GM21576 (cell line): ENCODE results near the gene TSPAN14.
"Not testable (repeated sequence)": the region's sequence is repeated elsewhere in the genome, so short reads cannot be mapped to it uniquely, and the experiment has no call there.

Experiments
- ATAC-seq: cut with Tn5 transposase; IDR thresholded peaks from one replicate; pipeline ENCODE4 v1.9.1; 2021; ENCODE audit warnings: mild to moderate bottlenecking, moderate library complexity; ENCODE audit not compliant: unreplicated experiment

The TSPAN14 gene

DNA sequence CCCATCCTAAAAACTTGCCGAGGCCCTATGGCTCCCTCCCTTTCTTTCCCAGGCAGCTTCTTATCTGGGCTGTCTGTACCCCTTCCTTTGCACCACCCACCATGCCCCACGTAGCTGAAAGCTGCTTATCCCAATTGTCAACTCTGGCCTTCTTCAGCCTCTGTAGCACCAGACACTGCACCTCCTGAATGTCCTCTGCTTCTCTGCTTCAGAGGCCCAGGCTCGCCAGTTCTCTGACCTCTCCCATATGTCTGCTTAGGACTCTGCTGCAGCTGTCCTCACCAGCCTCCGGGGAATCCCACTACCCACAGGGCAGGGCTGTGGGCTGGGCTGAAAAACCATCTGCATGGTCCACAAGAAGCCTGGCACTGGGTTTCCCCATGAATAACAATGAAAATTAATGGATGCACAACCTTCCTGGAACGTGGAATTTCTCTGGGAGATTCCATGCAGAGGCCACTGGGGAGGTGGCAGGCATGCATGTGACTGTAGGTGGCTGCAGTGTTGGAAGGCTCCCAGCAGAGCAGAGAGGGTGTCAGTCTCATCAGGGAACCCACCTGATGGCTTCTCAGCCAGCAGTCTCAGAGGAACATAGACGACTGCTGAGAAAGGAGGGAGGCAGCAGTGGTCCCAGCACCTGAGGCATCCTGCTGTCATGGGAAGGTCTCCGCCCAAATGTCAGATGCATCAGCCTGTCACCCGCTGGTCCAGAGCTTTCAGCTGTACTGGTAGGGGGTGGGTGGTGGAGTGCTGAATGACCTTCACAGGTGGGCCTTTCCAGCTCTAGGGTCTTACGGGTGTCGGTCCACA lies 66.8 kb downstream of the TSPAN14 start:
- ATAC-seq, result no peak

DNA sequence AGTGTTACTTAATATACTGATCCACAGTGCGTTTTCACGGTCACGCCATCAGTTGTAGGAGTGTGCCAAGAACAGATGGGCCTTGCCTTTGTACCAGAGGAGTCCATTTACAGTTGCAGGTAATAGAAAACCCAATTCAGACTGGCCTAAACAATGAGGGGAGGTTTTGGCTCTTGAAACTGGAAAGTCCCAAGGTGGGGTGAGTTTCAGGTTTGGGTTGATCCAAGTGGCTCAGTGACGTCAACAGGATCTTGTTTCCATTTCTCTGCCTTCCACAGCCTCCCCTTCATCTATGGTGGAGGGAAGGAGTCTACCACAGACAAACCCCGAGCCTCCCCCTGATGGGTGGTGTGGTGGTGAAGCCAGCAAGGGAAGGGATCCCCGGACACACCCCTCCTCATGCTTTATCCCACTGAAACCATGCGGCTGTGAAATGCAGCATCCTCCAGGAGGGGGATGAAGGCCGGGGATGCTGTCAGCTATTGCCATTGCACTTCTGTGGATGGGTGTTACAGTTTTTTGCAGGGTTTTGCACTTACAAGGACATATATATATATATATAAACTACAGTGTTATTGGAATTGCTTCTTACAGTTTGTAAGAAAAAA lies 68.8 kb downstream of the TSPAN14 start:
- ATAC-seq, result no peak

DNA sequence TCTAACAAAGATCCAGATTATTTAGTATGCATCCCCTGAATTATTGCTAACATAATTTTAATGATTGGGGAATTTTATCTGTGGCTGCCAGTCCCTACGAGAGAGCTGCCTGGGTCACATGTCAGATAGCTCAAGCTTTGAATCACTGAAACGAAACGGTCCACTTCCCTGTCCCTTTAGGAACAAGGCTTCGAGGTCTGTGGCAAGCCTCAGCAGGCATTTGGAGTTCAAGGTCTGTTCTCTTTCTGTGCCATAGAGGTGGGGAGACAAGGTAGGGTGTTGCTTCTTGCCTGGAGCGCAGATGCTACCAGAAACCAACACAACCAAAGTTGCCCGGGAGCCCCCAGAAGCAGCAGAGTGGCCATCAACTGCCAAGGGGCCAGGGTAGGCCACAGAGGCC lies 69.7 kb downstream of the TSPAN14 start:
- no peak for ATAC-seq

DNA sequence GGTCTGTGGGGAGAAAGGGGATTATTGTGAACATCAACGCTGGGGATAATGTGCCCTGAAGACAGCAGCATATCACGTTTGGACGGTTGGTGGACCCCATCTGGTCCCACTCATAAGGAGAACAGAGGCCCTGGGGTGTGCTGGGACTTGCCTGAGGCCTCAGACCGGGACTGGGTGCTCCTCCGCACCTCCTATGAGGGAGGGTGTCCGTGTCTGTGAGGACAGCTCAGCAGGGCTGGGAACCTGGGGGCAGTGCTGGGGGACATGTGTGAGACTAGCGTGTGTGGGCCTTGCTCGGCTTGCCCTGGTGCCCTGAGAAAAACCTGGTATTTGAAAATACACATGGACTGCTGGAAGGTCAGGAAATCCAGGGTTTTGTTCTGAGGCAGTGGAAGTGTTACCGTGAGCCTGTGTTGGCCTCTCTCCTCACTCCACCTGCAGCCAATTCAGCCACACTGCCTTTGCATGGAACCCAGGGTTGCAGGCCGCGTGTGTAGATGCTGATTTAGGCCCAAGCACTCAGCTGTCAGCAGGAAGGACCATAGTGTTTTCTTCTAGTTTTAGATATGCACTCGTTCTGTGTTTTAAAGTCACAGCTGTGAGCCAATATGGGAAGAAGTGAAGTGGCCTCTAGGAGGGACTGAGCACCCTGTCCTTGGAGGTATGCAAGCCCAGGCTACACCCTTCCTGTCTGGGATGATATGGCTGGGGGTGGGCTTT lies 70.2 kb downstream of the TSPAN14 start:
- no peak for ATAC-seq

DNA sequence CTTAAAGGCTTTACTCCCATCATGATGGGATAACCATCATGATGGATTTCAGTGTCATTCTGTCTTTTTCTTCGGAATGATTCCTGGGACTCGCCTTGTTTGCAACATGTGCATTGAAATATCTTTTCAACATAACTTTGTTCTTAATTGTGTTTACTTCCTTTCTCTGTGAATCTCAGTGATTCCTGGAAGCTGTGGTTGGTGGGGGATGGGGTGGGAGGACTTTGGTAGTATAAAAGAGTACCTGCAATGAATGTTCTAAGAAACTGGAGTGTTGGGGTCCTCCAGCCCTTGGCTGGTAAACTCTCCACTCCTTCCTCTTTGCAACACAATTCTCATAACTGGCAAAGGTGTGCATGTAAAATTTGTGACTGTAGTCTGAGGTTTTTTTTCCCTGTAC lies 72.1 kb downstream of the TSPAN14 start:
- no peak for ATAC-seq

DNA sequence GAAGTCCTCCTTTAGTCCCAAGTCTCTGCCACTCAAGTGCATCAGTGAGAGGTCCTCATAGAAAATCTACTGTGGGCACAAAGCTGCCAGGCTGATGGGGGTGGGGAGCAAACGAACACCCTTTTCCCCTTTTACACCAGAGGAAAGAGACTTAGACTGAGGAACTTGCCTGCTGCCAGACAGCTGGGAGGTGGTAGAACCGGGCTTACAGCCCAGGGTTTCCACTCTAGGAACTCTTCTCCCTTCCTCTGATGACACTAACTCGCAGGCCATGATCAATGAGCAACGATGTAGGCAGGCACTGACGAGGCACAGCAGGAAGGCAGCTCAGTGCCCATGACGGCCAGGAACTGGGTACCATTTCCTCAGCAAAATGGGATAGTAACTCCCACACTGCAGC lies 72.6 kb downstream of the TSPAN14 start:
- no peak for ATAC-seq

DNA sequence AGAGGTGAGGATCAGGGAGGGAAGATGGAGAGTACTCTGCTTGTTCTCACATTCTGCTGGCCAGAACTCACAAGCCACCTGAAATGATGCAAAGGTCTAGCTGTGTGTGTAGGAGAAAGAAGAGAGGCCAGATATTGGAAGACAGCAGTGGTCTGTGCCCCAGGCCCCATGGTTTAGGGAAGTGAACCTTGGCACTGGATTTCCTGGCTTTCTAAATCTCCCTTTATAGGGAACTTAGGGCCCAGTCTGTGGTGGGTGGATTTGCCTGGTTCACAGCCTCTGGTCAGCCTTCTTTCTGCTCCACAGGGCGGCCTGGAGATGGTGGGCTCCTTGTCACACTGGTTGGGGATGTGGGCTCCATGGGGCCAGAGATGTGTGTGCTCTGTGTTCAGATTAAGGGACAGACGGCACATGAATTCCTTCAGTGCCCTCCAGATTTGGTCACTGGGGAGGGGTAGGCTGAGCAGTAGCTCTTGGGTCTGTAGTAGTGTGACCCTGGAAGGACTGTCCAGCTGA lies 74.1 kb downstream of the TSPAN14 start:
- ATAC-seq, result no peak

DNA sequence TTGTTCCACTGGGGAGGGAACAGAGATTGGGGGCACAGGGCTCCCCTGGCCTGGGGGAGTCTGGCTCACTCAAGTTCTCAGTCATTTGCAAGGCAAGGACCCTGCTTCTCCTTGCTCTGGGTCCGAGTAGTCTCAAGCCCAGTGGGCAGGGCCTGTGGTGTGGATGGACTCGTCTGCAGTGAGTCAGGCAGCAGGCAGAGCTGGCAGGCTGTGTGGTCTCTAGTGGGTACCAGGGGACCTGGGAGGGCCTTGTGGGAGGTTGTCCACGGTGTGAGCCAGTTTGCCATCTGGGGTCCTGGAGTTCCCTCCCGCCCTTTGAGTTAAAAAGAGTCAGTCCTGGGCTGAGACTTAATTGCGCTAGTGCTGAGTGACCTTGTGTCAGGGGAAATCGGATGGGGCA lies 74.8 kb downstream of the TSPAN14 start:
- ATAC-seq, result no peak

DNA sequence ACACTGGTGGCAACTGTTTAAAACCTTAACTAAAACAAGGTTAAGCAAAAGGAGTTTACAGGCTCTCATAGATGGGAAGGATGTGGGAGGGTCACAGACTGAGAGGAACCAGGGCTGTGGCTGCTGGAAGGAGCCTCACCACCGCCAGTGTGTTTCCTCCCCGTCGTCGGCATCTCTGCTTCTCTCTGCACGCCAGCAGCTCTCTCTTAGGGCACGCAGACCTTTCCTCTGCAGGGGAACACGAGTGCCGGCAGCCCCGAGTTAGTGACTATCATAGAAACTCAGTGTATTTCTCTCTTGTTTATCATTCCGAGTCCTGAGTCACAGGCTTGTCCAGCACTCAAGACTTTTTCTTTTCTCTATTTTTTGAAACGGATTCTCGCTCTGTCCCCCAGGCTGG lies 75.5 kb downstream of the TSPAN14 start:
- no peak for ATAC-seq

DNA sequence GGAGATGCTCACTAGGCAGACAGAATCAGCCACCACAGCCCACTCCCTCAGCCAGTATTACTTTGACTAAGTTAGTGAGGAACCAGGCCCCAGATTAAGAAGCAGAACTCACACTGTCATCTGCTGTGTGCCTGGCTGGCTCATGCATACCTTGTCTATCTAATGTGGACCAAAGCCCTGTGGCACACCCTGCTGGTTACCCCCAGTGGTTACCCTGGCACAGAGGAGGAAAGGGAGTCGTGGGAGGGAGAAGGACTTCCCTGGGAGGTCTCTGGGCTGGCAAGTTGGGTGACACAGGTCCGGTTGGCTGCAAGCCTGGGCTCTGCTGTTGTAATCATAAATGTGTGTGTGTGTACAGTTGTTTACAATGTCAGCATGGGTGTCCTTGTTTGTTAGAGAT lies 76.1 kb downstream of the TSPAN14 start:
- peak; percentile 67 for ATAC-seq

DNA sequence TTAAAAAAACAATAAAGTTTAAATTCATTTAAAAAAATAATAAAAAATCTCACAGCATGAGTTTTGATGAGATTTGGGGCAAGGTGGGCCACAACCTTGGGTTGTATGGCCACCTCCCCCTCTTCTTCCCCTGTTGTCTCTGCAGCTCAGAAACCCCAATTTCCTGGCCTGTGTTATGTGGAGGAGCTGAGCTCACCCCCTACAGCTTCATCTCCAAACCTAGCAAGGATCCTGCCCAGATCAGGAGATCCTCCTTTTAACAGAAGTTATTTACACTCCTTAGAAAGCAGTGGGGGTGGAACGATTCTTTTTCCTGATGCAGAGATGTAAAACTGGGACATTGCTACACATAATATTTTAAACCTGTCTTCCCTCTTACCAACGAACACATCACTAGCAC lies 76.7 kb downstream of the TSPAN14 start:
- ATAC-seq, result no peak

DNA sequence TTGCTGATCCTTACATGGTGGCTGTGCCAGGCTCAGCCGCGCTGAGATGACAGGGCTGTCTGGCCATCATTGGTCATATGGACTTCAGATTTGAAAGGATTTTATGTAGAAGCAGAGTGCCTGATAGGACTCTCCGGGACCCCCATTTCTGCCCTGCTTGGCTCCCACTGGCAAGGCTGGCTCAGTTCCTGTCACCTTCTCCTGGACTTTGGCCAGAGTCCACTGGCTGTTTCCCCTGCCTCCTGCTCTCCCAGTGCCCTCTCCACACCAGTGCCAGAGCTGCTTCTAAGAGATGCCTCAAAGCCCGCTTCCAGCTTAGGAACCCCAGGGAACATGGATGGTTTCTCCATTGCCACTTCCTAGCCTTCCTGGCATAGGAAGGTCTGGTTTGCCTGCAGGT lies 78.5 kb downstream of the TSPAN14 start:
- no peak for ATAC-seq

DNA sequence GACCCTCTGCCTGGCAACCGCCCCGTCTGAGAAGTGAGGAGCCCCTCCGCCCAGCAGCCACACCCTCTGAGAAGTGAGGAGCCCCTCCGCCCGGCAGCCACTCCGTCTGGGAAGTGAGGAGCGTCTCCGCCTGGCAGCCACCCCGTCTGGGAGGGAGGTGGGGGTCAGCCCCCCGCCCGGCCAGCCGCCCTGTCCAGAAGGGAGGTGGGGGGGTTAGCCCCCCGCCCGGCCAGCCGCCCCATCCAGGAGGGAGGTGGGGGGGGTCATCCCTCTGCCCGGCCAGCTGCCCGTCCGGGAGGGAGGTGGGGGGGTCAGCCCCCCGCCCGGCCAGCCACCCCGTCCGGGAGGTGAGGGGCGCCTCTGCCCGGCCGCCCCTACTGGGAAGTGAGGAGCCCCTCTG lies 79.9 kb downstream of the TSPAN14 start:
- ATAC-seq, result not testable (repeated sequence)

DNA sequence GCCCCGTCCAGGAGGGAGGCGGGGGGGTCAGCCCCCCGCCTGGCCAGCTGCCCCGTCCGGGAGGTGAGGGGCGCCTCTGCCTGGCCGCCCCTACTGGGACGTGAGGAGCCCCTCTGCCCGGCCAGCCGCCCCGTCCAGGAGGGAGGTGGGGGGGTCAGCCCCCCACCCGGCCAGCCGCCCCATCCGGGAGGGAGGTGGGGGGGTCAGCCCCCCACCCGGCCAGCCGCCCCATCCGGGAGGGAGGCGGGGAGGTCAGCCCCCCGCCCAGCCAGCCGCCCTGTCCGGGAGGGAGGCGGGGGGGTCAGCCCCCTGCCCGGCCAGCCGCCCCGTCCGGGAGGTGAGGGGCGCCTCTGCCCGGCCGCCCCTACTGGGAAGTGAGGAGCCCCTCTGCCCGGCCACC lies 80.5 kb downstream of the TSPAN14 start:
- ATAC-seq, result not testable (repeated sequence)

DNA sequence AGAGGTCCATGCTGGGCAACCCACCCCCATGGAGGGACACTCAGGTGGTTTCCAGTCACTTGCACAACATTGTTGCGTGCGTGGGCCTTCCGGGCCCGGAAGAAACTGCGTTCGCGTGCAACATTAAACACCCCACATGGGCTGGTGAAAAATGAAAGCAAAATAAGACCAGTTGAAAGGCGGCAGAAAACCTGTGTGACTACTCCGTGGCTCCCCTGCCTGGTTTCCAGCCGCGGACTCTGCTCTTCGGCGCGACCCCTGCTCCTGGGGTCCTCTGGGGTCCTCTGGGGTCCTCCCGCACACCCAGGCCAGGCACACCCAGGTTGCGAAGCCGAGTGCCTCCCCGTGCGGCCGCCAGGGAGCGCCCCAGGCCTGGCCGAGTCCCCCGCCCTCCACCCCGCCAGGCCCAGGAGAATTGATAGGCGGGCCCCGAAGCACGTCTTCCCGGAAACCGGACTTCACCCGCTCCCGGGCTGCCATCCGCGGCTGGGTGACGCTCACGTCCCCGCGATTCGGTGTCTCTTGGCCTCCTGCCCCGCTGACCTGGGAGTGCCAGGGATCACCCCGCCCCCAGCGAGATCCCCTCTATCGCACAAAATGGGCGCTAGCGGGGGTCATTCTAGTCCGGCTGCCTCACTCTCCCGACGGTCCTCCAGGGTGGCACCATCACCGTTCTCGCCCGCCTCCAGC lies 81.7 kb downstream of the TSPAN14 start:
- peak; percentile 82 for ATAC-seq

DNA sequence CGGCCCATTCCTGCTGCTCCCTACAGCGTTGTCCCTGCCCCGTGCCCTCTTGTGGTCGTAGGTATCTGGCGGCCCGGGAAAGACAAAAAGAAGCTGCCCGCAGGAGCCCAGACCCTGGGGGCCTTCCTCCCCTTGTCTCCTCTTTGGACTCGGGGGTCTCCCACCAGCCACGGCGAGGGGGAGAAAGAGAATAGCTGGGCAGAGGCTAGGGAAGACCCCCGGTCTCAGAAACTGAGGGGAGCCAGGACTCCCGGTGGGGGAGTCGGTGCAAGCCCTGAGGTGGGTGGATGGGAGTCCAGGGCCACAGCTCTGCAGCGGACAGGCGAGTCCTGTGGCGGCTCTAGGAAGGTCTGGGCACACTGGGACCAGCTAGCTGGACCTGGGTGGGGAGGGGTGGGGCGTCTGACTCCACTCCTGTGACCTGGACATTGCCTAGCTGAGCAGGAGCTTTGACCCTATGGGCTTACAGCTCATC lies 82.3 kb downstream of the TSPAN14 start:
- ATAC-seq, result no peak

DNA sequence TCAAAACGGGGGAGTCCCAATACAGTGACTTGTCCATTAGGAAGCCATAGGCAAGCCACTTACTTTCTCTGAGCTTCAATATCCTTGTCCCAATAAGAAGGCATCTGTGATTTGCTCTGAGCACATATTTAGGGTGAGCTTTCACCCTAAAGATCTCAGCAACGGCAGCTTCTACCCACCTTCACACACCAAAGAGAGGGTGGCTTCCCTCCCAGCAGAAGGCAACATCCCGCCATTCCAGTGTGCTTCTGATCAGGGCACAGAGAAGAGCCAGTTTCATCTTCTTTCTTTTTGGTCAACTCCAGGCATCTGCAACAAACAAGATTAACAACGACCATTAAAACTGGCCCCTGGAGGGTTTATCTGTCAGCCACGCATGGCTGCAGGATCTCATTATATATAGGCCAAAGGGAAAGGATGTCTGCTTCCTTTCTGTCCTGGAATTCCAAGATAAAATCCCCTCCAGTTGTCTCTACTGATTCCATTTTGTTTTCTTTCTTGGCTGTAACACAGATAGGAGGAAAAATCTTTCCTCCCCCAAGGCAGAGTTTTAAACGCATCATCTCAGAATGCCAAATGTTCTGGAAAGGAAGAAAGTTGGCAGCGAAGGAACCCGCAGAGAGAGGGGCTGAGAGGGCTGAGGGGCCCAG lies 83.1 kb downstream of the TSPAN14 start:
- no peak for ATAC-seq

DNA sequence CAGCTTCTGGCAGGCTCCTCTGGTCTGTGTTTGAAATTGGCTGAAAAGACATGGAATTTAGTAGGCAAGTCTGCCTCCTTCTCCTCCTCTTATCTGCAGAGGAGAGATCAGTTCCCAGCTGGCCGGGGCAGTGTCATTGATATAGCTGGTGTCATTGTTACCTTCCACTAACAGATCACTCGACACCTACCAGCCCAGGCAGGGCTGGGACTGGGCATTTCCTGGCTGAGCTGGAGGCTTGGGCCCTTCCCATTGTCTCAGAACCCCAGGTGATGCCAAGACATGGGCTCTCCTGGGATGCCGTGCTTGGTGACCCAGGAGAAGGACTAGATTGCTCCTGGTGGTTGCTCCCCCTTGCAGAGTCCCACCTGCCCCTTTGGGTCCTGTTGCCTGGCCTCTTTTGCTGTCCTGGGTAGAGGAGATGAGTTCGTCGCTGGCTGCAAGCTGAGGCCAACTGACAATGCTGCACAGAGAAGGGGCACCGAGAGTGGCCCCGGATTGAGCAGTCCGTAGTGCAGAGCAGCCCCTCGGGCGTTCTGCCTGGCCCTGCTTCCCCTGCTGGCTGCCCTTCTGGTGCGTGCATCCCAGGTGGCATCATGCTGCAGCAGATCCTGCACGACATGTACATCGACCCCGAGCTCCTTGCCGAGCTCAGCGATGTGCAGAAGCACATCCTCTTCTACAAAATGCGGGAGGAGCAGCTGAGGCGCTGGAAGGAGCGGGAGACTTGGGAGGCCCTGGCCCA lies 83.8 kb downstream of the TSPAN14 start, which contains the start of gene SH2D4B:
TSS of gene SH2D4B (plus strand) at position 167 of the 745 bp plus-strand sequence. CDS start at position 597, 430 bp downstream.
- ATAC-seq, result no peak

DNA sequence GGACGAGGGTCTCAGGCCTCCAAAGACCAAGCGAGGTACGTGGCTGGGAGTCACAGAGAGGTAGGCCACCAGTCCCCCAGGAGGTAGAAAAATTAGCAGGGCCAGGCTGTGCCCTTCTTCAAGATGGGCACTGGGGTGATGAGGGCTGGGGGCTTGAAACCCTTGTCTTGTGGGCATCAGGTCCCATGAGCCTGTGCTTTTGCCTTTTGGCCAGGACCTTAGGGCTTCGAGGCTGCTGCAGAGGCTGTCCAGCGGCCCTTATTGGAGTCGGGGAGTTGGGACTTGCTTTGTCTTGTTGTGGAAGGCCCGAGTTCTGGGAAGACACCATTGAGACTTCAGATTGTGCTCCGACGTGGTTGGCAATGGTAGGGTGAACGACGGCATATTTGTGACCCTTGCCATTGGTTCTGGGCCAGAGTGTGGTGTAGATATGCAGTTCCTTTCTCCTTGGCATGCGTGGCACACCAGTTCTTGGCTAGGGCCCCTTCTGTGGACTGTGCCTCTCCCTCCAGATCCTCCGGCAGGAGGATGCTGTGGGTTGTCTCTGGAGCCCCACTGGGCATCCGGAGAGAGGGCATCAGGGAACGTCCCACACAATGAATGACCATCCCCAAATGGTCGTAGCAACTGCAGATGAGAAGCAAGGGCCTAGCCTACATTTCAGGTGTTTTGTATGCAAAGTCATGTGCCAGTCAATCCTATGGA lies 84.5 kb downstream of the TSPAN14 start:
- no peak for ATAC-seq
